Pancreas (tissue), 10 donors: ENCODE measurements around the gene GPS1. TPM values are rescaled to one million over a fixed set of nuclear protein-coding genes. Genes with fewer than 3 reads are reported as not detected.
A peak's percentile ranks its signal among the peaks of the same experiment; 100 is the strongest.

Experiments used
- ATAC-seq, 4 donors: fragments of 200-7000 bp; cut with Tn5 transposase; one replicate each; pipeline versions ENCODE4 v1.8.0 to v1.9.1; 2020; ENCODE audit warnings: mild to moderate bottlenecking in 4 of 4, moderate library complexity in 4 of 4
- DNase-seq, 6 donors: peaks; one replicate each; pipeline ENCODE4 v3.0.0-alpha.2; 2020
- FAIRE-seq: peaks from 2 replicates; lab custom pipeline; 2012; peaks lifted over from hg19 to GRCh38; lab: Jason Lieb, UNC
- H3K27ac ChIP-seq, 4 donors: fragments of 200-600 bp; sonication (generic); 1 replicate in 3 of 4; 2 replicates in 1 of 4; pipeline versions ENCODE4 v1.5.0 to v1.8.0; 2020
- H3K27me3 ChIP-seq, 4 donors: fragments of 200-600 bp; one replicate each; pipeline ENCODE4 v1.8.0; 2021
- H3K36me3 ChIP-seq, 3 donors: fragments of 200-600 bp; sonication (generic) in 1 of 3; one replicate each; pipeline versions ENCODE4 v1.5.0 to v1.8.0; 2020 to 2021
- H3K4me1 ChIP-seq, 3 donors: fragments of 200-600 bp; one replicate each; pipeline ENCODE4 v1.8.0; 2021
- H3K4me3 ChIP-seq, 4 donors: fragments of 200-600 bp; sonication (generic) in 2 of 4; one replicate each; pipeline versions ENCODE4 v1.5.0 to v1.8.0; 2020 to 2021
- H3K9me3 ChIP-seq, 4 donors: fragments of 200-600 bp; one replicate each; pipeline ENCODE4 v1.8.0; 2021
- WGBS, 2 donors: extraction: QIAGEN DNeasy Blood & Tissue Kit; methylation state at CpG; one replicate each; pipeline ENCODE4 v1.1.7; 2013; 5-methylcytosine and 5-hydroxymethylcytosine counted together
- intact Hi-C, 3 donors: fragments of 100-400 bp; cut with DNase I; formaldehyde crosslinking; loops; one replicate each; pipeline versions ENCODE4 v1.11.1 to v1.14.2; 2022
- polyA plus RNA-seq, 2 donors: library from polyadenylated mRNA; stranded (reverse); fragments of 200-250 nt; gene quantifications; one replicate each; pipeline ENCODE4 v1.2.3, GENCODE V29; 2013
- total RNA-seq, 6 donors: library from RNA; stranded (reverse); fragmentation: NEBNext Ultra II Directional in 4 of 6; extraction: Animal tissue kit (Norgen Biotek cat#: 25700) in 4 of 6; gene quantifications; one replicate each; pipeline versions ENCODE4 v1.2.1 to v1.2.4, GENCODE V29; 2021 to 2023
- TF ChIP-seq, protein P1 (sequence below), 4 donors: fragments of 200-600 bp; sonication (generic) in 3 of 4; IDR thresholded peaks; one replicate each; pipeline versions ENCODE4 v1.5.0 to v1.8.0; 2021; ENCODE audit warnings: antibody characterized with exemption in 4 of 4
- donor health status: healthy with polysubstance abuse.
- donor health status: DM: no; HTN: no; CAD: no; lungs with moderate emphysema.
- donor health status: DM: no; HTN: no; CAD: no.
- donor health status: control.
- donor health status: control.
- donor health status: Bipolar disorder and iron deficiency.
- donor health status: DM: yes; HTN: yes; CAD: no.
- donor health status: DM: no; HTN: no; CAD: no.
- donor health status: DM: no; HTN: no; CAD: no.
- donor health status: DM: yes; HTN: yes; CAD: no.

GPS1 gene
- total and polyA plus RNA-seq, 8 donors, result 43.0 to 149 (median 53.3) TPM

DNA sequence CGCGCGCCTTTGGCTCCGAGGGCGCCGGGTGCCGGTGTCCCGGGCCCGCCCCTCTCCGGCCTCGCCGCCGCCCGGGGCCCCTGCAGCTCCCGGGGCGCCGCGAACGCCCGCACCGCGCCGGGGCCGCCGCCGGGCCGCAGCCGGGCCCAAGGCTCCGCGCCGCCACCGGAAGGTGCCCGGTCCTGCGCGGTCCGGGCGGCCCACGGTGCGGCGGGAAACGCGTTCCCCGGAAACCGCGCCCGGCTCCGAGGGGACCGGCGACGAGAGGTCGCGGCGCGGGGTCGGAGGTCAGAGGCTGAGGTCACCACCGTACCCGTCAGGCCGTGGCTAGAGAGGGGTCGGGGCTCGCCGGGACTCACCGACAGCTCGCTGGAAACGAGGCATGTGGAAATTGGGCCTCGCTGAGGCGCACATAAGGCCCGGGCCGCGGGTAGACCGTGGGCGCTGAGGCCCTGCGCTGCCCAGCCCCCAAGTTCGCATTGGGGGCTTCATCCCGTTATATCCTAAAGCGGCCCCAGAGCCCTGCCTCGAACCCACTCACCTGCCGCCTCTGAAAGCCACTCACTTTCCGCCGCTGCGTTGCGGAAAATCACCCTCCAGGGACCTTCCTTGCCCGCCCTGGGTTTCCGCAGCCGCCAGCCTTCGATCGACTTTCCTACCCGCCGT, 14.1 kb downstream of the GPS1 start, which contains the start of gene DUS1L:
Gene DUS1L, minus strand, starts transcription at position 167 of the 666 bp plus-strand sequence. CDS start 745 bp downstream, outside the sequence.
- ATAC-seq, result peak; percentile 89 to 93 (median 92)
- Histone ChIP-seq H3K27ac (peak within 1 kb of the TSS; percentile 69 to 79 (median 72)), H3K4me1 (peaks cover 0 to 16% (median 15%) of the 10 kb centered on the region in 3 donors), H3K27me3 (no peaks in the 10 kb centered on the region), H3K4me3 (peak within 1 kb of the TSS; percentile 55 to 95 (median 89)), H3K9me3 (no peaks in the 10 kb centered on the region), H3K36me3 (peaks cover 0 to 6% (median 0%) of the 10 kb centered on the region in 3 donors)
- peak in 5 of 6 donors; percentile 54 to 91 (median 81) for DNase-seq
- TF ChIP-seq, protein P1, sequence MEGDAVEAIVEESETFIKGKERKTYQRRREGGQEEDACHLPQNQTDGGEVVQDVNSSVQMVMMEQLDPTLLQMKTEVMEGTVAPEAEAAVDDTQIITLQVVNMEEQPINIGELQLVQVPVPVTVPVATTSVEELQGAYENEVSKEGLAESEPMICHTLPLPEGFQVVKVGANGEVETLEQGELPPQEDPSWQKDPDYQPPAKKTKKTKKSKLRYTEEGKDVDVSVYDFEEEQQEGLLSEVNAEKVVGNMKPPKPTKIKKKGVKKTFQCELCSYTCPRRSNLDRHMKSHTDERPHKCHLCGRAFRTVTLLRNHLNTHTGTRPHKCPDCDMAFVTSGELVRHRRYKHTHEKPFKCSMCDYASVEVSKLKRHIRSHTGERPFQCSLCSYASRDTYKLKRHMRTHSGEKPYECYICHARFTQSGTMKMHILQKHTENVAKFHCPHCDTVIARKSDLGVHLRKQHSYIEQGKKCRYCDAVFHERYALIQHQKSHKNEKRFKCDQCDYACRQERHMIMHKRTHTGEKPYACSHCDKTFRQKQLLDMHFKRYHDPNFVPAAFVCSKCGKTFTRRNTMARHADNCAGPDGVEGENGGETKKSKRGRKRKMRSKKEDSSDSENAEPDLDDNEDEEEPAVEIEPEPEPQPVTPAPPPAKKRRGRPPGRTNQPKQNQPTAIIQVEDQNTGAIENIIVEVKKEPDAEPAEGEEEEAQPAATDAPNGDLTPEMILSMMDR (IDR thresholded peaks at IDR 0.05), result no peak
- 8 to 10% methylated on average over 63 to 88 of the region's 88 CpGs for WGBS, 2 donors
- FAIRE-seq, result no peak
- intact Hi-C loops, result no loop called here

GRCh38 chr17:82070611-82071010, 18.9 kb downstream of the GPS1 start:
- peaks cover 0 to 6% (median 4%) of the 10 kb centered on the region in 3 donors for H3K4me1 ChIP-seq
- FAIRE-seq (no peak), ATAC-seq (no peak), DNase-seq (no peak)
- H3K9me3 ChIP-seq, result no peaks in the 10 kb centered on the region
- H3K27ac ChIP-seq, result no peak overlapping the region
- TF ChIP-seq, protein P1 (IDR thresholded peaks at IDR 0.05), result no peak
- intact Hi-C loops, result no loop called here
- H3K36me3 ChIP-seq, result no peaks in the 10 kb centered on the region
- H3K4me3 ChIP-seq, result no peak overlapping the region
- H3K27me3 ChIP-seq, result no peaks in the 10 kb centered on the region

DNA sequence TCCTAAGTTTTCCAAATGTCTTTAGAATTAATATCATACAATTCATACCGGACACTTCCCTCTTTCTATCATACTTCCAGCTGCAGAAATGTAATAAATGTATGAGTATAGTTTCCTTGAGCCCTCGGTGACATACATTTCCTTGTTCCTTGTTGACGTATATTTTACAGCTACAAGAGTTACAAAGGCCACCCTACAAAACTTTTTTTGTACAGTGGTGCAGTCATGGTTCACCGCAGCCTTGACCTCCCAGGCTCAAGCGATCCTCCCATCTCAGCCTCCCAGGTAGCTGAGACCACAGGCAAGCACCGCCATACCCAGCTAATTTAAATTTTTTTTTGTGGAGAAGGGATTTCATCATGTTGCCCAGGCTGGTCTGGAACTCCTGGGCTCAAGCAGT, 21.1 kb downstream of the GPS1 start:
- H3K27me3 ChIP-seq, result no peaks in the 10 kb centered on the region
- H3K4me1 ChIP-seq, result no peaks in the 10 kb centered on the region
- FAIRE-seq (no peak), ATAC-seq (no peak), DNase-seq (no peak)
- intact Hi-C loops, result no loop called here
- no peaks in the 10 kb centered on the region for H3K36me3 ChIP-seq
- H3K4me3 ChIP-seq, result no peak overlapping the region
- no peak overlapping the region for H3K27ac ChIP-seq
- WGBS, 2 donors, result 78 to 80% methylated on average over 6 of the region's 6 CpGs
- TF ChIP-seq, protein P1 (IDR thresholded peaks at IDR 0.05), result no peak
- H3K9me3 ChIP-seq, result no peaks in the 10 kb centered on the region

DNA sequence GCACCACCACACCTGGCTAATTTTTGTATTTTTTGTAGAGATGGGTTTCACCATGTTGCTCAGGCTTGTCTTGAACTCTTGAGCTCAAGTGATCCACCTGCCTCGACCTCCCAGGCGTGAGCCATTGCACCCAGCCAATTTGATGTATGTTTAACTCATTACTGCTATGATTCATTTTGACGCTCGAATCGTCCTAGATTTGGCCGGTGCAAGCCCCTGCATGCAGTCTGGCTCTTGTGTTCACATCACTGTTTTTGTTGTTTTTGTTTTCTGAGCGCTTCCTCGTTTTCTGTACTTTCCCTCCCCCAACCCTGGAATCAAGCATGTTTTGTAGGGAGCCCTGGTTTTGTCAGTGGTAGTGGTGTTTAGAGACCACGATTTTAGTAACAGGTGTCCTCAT, 21.7 kb downstream of the GPS1 start:
- TF ChIP-seq, protein P1 (IDR thresholded peaks at IDR 0.05), result no peak
- intact Hi-C loops, result no loop called here
- Histone ChIP-seq H3K4me3 (no peak overlapping the region), H3K4me1 (no peaks in the 10 kb centered on the region), H3K36me3 (no peaks in the 10 kb centered on the region), H3K9me3 (no peaks in the 10 kb centered on the region), H3K27me3 (no peaks in the 10 kb centered on the region), H3K27ac (no peak overlapping the region)
- 73 to 80% methylated on average over 9 of the region's 9 CpGs for WGBS, 2 donors
- FAIRE-seq (no peak), DNase-seq (no peak), ATAC-seq (no peak)
